C4-2B (cell line): ENCODE data around the gene TOP3A.

ENCODE experiments used
- CTCF ChIP-seq: fragments of 450-650 bp; conservative IDR thresholded peaks from 2 replicates; pipeline ENCODE4 v1.5.1; 2017; ENCODE audit warnings: mild to moderate bottlenecking
- ZFX ChIP-seq: fragments of 450-650 bp; IDR thresholded peaks from 2 replicates; pipeline ENCODE4 v1.6.1; 2017

- TF ChIP-seq CTCF (no peak), ZFX (no peak)
Measured at GRCh38 chr17:18262641-18263040, 52.2 kb downstream of the TOP3A start.
